ENCODE results near the gene SLC26A1.
"Not testable (repeated sequence)": the region's sequence is repeated elsewhere in the genome, so short reads cannot be mapped to it uniquely, and the experiment has no call there.

Gene SLC26A1

DNA sequence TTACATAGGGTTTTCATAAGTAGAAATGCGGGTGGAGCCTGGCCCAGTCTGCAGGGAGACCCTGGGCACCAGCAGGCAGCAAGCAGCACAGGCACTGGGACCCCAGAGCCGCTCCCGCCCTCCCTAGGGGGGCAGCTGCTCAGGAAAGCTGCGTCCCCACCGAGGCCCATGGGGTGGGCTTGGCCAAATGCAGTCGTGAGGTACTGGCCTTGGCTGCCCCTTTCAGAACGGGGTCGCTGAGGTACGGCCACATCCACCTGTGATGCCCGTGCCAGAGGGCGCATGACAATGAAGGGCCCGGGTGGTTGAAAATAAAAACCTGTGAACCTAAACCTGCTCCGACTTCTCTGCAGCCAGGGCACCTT is 44.3 kb downstream of the SLC26A1 start:
- Histone ChIP-seq H3K4me1 (ENCODE audit: control insufficient read depth, insufficient read depth, low read length) (peaks cover 24% of the 10 kb centered on the region), H3K9me3 (ENCODE audit: control insufficient read depth, low read length) (no peaks in the 10 kb centered on the region), H3K27ac (ENCODE audit: insufficient read depth, low read depth, low read length, poor library complexity, severe bottlenecking) (no peak overlapping the region), H3K36me3 (ENCODE audit: control insufficient read depth, insufficient read depth, low read length) (no peaks in the 10 kb centered on the region), H3K4me3 (ENCODE audit: insufficient read depth, low read depth, low read length) (no peak overlapping the region), H3K27me3 (ENCODE audit: control insufficient read depth, insufficient read depth, low read length, poor library complexity, severe bottlenecking) (peaks cover 12% of the 10 kb centered on the region)
- WGBS, 2 experiments = 84% methylated on average over 13 of the region's 13 CpGs

DNA sequence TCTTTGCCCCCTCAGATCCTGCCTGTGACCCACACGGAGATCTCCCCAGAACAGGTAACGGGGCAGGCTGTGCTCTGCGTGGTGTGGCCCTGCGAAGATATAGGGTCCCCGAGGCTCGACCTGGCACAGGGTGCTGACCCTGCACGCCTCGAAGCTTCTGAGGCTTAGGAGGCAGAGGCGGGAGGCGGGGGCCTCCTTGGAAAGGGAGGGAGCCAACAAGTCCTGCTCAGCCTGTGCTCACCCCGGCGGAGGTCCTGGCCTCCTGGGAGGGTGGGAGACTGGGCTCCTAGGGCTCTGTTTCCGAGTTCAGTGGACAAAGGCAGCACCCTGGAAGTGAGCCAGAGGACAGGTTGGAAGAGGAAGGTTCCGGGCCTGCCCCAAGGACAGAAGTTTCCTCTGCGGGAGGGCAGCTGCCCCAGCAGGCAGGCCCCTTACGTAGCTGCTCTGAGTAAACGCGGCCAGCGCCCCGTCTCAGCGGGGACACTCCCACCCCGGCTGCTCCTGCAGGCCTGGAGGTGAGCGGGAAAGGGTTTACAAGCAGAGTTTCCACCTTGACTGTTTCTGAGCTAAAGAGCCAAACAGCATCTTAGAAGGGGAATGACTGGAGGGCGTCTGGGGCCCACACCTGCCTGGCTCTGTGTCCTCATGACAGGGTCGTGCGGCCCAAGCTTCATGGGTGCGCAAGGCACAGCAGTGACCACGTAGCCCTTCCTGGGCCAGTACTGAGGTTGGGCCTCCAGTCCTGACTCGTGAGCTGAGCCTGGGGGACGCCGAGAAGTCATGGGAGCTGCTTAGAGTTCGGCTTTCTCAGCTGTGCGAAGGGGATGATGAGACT is 44.9 kb downstream of the SLC26A1 start:
- H3K4me1 ChIP-seq (ENCODE audit: control insufficient read depth, insufficient read depth, low read length) = peaks cover 24% of the 10 kb centered on the region
- WGBS, 2 experiments = 83% methylated on average over 33 of the region's 33 CpGs
- no peak overlapping the region for H3K27ac ChIP-seq (ENCODE audit: insufficient read depth, low read depth, low read length, poor library complexity, severe bottlenecking)

DNA sequence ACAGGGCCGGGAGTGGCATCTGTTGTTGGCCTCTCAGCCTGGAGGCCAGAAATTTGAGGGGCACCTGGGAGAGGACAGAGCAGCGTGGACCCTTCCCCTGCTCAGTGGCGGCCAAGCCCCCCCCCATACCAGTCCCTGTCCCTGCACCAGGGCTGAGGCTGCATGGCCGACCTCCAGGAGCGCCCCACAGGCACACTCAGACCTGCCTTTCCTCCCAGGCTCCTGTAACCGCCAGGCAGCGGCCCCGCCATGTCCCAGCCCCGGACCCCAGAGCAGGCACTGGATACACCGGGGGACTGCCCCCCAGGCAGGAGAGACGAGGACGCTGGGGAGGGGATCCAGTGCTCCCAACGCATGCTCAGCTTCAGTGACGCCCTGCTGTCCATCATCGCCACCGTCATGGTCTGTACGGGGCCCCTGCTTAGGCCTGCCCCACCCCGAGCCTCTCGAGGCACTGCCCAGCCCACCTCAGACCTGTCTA is 45.7 kb downstream of the SLC26A1 start:
- Histone ChIP-seq H3K4me3 (ENCODE audit: insufficient read depth, low read depth, low read length) (no peak overlapping the region), H3K9me3 (ENCODE audit: control insufficient read depth, low read length) (no peaks in the 10 kb centered on the region), H3K27me3 (ENCODE audit: control insufficient read depth, insufficient read depth, low read length, poor library complexity, severe bottlenecking) (peaks cover 12% of the 10 kb centered on the region), H3K36me3 (ENCODE audit: control insufficient read depth, insufficient read depth, low read length) (no peaks in the 10 kb centered on the region), H3K4me1 (ENCODE audit: control insufficient read depth, insufficient read depth, low read length) (peaks cover 24% of the 10 kb centered on the region), H3K27ac (ENCODE audit: insufficient read depth, low read depth, low read length, poor library complexity, severe bottlenecking) (no peak overlapping the region)
- 93 to 94% methylated on average over 19 of the region's 19 CpGs for WGBS, 2 experiments

More for the DNA sequence above, 44.9 kb downstream of the SLC26A1 start:
- Histone ChIP-seq H3K36me3 (ENCODE audit: control insufficient read depth, insufficient read depth, low read length) (no peaks in the 10 kb centered on the region), H3K4me3 (ENCODE audit: insufficient read depth, low read depth, low read length) (no peak overlapping the region), H3K9me3 (ENCODE audit: control insufficient read depth, low read length) (no peaks in the 10 kb centered on the region), H3K27me3 (ENCODE audit: control insufficient read depth, insufficient read depth, low read length, poor library complexity, severe bottlenecking) (peaks cover 12% of the 10 kb centered on the region)

DNA sequence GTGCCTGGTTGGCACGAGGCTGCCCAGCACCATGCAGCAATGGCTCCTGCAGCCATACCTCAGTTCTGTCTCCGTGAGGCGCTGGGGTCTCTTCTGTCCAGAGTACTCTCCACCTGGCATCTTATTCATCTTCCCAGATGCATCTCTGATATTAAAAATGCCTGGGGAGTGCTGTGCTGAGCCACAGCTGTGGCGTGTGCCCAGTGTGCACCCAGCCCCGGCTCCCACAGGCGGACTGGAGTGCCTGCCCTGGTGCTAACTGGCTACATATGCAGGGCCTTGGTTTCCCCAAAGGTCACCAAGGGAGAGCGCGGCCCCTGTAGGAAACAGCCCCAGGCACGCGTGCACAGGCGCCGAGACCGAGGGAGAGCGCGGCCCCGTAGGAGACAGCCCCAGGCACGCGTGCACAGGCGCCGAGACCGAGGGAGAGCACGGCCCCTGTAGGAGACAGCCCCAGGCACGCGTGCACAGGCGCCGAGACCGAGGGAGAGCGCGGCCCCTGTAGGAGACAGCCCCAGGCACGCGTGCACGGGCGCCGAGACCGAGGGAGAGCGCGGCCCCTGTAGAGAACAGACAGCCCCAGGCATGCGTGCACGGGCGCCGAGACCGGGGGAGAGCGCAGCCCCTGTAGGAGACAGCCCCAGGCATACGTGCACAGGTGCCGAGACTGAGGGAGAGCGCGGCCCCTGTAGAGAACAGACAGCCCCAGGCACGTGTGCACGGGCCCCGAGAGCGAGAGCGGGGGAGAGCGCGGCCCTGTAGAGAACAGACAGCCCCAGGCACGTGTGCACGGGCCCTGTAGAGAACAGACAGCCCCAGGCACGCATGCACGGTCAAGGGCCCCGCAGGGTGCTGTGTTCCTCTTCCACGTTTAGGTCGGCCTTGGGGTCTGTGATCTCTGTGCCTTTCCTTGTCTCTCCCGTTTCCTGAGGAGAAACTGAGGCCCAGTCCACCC is 46.4 kb downstream of the SLC26A1 start:
- Histone ChIP-seq H3K27me3 (ENCODE audit: control insufficient read depth, insufficient read depth, low read length, poor library complexity, severe bottlenecking) (peaks cover 12% of the 10 kb centered on the region), H3K4me1 (ENCODE audit: control insufficient read depth, insufficient read depth, low read length) (peaks cover 24% of the 10 kb centered on the region), H3K27ac (ENCODE audit: insufficient read depth, low read depth, low read length, poor library complexity, severe bottlenecking) (no peak overlapping the region), H3K36me3 (ENCODE audit: control insufficient read depth, insufficient read depth, low read length) (no peaks in the 10 kb centered on the region), H3K4me3 (ENCODE audit: insufficient read depth, low read depth, low read length) (no peak overlapping the region), H3K9me3 (ENCODE audit: control insufficient read depth, low read length) (no peaks in the 10 kb centered on the region)
- 92 to 93% methylated on average over 62 of the region's 62 CpGs for WGBS, 2 experiments

DNA sequence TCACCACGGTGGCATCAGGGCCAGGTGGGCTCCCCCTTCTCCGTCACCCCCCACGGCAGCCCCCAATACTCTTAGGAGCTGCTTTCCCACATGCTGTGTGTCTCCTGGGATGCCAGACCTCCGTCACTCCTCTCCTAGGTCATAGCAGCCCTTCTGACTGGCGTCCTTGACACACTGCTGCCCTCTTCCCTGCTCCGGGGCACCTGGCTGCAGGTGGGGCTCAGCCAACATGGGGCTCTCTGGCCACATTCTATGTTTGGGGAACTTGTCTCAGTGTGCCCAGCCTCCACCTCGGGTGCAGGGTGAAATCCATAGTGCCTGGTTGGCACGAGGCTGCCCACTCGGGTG is 47.1 kb downstream of the SLC26A1 start:
- peaks cover 12% of the 10 kb centered on the region for H3K27me3 ChIP-seq (ENCODE audit: control insufficient read depth, insufficient read depth, low read length, poor library complexity, severe bottlenecking)
- H3K4me1 ChIP-seq (ENCODE audit: control insufficient read depth, insufficient read depth, low read length) = peaks cover 19% of the 10 kb centered on the region
- 80 to 82% methylated on average over 9 of the region's 9 CpGs for WGBS, 2 experiments
- H3K9me3 ChIP-seq (ENCODE audit: control insufficient read depth, low read length) = no peaks in the 10 kb centered on the region
- H3K36me3 ChIP-seq (ENCODE audit: control insufficient read depth, insufficient read depth, low read length) = no peaks in the 10 kb centered on the region
- H3K27ac ChIP-seq (ENCODE audit: insufficient read depth, low read depth, low read length, poor library complexity, severe bottlenecking) = no peak overlapping the region
- H3K4me3 ChIP-seq (ENCODE audit: insufficient read depth, low read depth, low read length) = no peak overlapping the region

DNA sequence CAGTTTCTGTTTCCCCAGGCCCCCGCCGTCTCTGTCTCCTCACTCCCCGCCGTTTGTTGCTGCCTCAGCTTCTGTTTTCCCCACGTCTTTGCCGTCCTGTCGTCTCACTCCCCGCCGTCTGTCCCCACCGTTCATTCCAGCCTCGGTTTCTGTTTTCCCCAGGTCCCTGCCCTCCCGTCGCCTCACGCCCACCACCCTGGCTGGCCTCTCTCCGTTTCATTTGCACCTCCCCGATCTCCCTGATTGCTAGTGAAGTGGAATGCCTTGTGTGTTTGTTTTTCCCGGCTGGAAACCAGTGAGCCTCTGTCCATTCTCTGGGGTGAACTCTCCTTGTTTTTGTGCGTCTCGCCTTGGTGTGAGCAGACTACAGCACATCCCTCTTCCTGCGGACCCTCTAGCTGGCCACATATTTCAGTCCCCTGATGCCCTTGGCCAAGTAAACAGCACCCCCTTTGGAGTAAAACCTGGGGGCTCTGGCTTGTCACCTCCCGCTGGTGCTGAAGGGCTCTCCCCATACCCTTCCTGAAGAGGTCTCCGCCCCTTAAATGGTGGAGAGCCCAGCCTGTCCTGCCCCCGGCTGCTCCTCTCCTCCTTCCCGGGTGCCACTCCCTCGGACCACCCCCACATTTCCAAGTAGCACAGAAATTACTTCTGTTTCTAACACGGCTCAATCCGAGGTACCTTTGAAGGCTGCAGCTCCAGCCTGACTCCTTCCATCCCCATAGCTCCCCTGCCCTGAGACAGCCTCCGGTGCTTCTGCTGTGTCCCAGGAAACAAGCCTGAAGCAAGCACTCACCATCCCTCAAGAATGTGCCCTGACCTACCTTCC is 47.7 kb downstream of the SLC26A1 start:
- Histone ChIP-seq H3K4me1 (ENCODE audit: control insufficient read depth, insufficient read depth, low read length) (peaks cover 14% of the 10 kb centered on the region), H3K36me3 (ENCODE audit: control insufficient read depth, insufficient read depth, low read length) (no peaks in the 10 kb centered on the region), H3K4me3 (ENCODE audit: insufficient read depth, low read depth, low read length) (peak overlapping the region; percentile 13), H3K27me3 (ENCODE audit: control insufficient read depth, insufficient read depth, low read length, poor library complexity, severe bottlenecking) (peaks cover 12% of the 10 kb centered on the region), H3K27ac (ENCODE audit: insufficient read depth, low read depth, low read length, poor library complexity, severe bottlenecking) (no peak overlapping the region), H3K9me3 (ENCODE audit: control insufficient read depth, low read length) (no peaks in the 10 kb centered on the region)
- WGBS, 2 experiments = 21 to 22% methylated on average over 28 of the region's 28 CpGs

DNA sequence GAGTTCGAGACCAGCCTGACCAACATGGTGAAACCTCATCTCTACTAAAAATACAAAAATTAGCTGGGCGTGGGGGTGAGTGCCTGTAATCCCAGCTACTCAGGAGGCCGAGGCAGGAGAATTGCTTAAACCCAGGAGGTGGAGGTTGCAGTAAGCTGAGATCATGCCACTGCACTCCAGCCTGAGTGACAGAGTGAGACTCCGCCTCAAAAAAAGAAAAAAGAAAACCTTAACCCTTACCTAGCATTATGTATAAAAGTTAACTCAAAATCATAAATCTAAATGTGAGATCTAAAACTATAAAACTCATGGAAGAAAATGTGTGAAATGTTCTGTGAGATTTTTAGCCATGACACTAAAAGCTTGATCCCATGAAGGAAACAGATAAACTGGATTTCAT is 53.7 kb downstream of the SLC26A1 start:
- H3K27ac ChIP-seq (ENCODE audit: insufficient read depth, low read depth, low read length, poor library complexity, severe bottlenecking); H3K4me3 ChIP-seq (ENCODE audit: insufficient read depth, low read depth, low read length); H3K9me3 ChIP-seq (ENCODE audit: control insufficient read depth, low read length); H3K27me3 ChIP-seq (ENCODE audit: control insufficient read depth, insufficient read depth, low read length, poor library complexity, severe bottlenecking); H3K36me3 ChIP-seq (ENCODE audit: control insufficient read depth, insufficient read depth, low read length); H3K4me1 ChIP-seq (ENCODE audit: control insufficient read depth, insufficient read depth, low read length): not testable (repeated sequence)
- 62 to 77% methylated on average over 2 to 4 of the region's 4 CpGs for WGBS, 2 experiments
